SK-N-SH (cell line): ENCODE data around the gene SNRPN. TPM values are rescaled to one million over a fixed set of nuclear protein-coding genes. Genes with fewer than 3 reads are reported as not detected.

Experiments
- CTCF ChIA-PET: fragments of 300-600, 350-600 bp; formaldehyde crosslinking; extraction: SDS; loops from one replicate; lab custom pipeline; 2021; lab: Yijun Ruan, JAX
- POLR2A ChIA-PET: fragments of 350-600 bp; sonication (Branson Sonifier 250); formaldehyde crosslinking; extraction: SDS; loops from one replicate; lab custom pipeline; 2020; ENCODE audit warnings: antibody characterized with exemption, inconsistent platforms; lab: Yijun Ruan, JAX
- DNase-seq: peaks from one replicate; pipeline ENCODE4 v3.0.0; 2012
- H2AFZ ChIP-seq: fragments of 200-600 bp; sonication (generic); 2 replicates; pipeline ENCODE4 v1.8.1; 2016; ENCODE audit warnings: antibody characterized with exemption, mild to moderate bottlenecking, low read depth
- H3F3A ChIP-seq: fragments of 200-600 bp; sonication (generic); replicated peaks from 2 replicates; pipeline ENCODE3; 2016; ENCODE audit warnings: antibody characterized with exemption, mild to moderate bottlenecking; ENCODE audit not compliant: insufficient read depth
- H3K27ac ChIP-seq, 2 experiments: fragments of 200-500 bp in 1 of 2; fragments of 200-600 bp in 1 of 2; sonication (Bioruptor generic) in 1 of 2; sonication (generic), shearing (Covaris generic) in 1 of 2; 2 replicates each; pipeline versions ENCODE4 v1.5.1 to v1.6.1; 2014 to 2016; ENCODE audit warnings: low read depth in 2 of 2, inconsistent platforms in 1 of 2, low read length in 1 of 2, mild to moderate bottlenecking in 1 of 2, mixed read lengths in 1 of 2
- H3K27me3 ChIP-seq: fragments of 200-600 bp; sonication (generic), shearing (Covaris generic); 2 replicates; pipeline ENCODE4 v1.6.1; 2016; ENCODE audit warnings: mixed run types; ENCODE audit not compliant: insufficient read depth
- H3K36me3 ChIP-seq, 2 experiments: fragments of 200-500 bp in 1 of 2; fragments of 200-600 bp in 1 of 2; sonication (Bioruptor generic) in 1 of 2; sonication (generic) in 1 of 2; replicated peaks in 1 of 2; 2 replicates each; pipeline versions ENCODE3 to v1.5.1; 2014 to 2016; ENCODE audit warnings: low read length in 1 of 2, mild to moderate bottlenecking in 1 of 2; ENCODE audit not compliant: insufficient read depth in 2 of 2, control insufficient read depth in 1 of 2
- H3K4me1 ChIP-seq, 2 experiments: fragments of 200-500 bp in 1 of 2; fragments of 200-600 bp in 1 of 2; sonication (Bioruptor generic) in 1 of 2; sonication (generic), shearing (Covaris generic) in 1 of 2; 2 replicates each; pipeline versions ENCODE4 v1.5.1 to v1.6.1; 2014 to 2016; ENCODE audit warnings: low read depth in 1 of 2, low read length in 1 of 2, mixed run types in 1 of 2; ENCODE audit not compliant: insufficient read depth in 2 of 2, control insufficient read depth in 1 of 2
- H3K4me2 ChIP-seq: fragments of 200-600 bp; sonication (generic), shearing (Covaris generic); 2 replicates; pipeline ENCODE4 v1.6.1; 2017; ENCODE audit warnings: mixed run types
- H3K4me3 ChIP-seq, 2 experiments: fragments of 200-500 bp in 1 of 2; fragments of 200-600 bp in 1 of 2; sonication (Bioruptor generic) in 1 of 2; sonication (generic), shearing (Covaris generic) in 1 of 2; 2 replicates each; pipeline versions ENCODE4 v1.5.1 to v1.8.1; 2014 to 2016; ENCODE audit warnings: low read depth in 2 of 2, inconsistent platforms in 1 of 2, low read length in 1 of 2, mild to moderate bottlenecking in 1 of 2, mixed read lengths in 1 of 2, moderate library complexity in 1 of 2
- H3K79me2 ChIP-seq: fragments of 200-600 bp; sonication (generic); 2 replicates; pipeline ENCODE4 v1.8.1; 2017; ENCODE audit warnings: mild to moderate bottlenecking; ENCODE audit not compliant: insufficient read depth
- H3K9ac ChIP-seq: fragments of 200-600 bp; sonication (generic); 2 replicates; pipeline ENCODE4 v1.6.1; 2017; ENCODE audit warnings: mixed run types
- H3K9me2 ChIP-seq: fragments of 200-600 bp; sonication (generic); 2 replicates; pipeline ENCODE4 v1.6.1; 2017; ENCODE audit warnings: mixed run types
- H3K9me3 ChIP-seq: fragments of 200-600 bp; sonication (generic); 2 replicates; pipeline ENCODE4 v1.6.1; 2017; ENCODE audit warnings: mixed run types, mild to moderate bottlenecking, moderate library complexity
- H4K20me1 ChIP-seq: fragments of 200-600 bp; sonication (generic); 2 replicates; pipeline ENCODE4 v1.6.1; 2017; ENCODE audit warnings: mild to moderate bottlenecking, mixed run types; ENCODE audit not compliant: insufficient read depth
- EP300 ChIP-seq, 2 experiments: IDR thresholded peaks; 2 replicates each; pipeline versions ENCODE4 v1.4.0 to v1.6.1; 2012; ENCODE audit warnings: borderline replicate concordance in 1 of 2, low read depth in 1 of 2, low read length in 1 of 2
- EZH2phosphoT487 ChIP-seq: fragments of 200-600 bp; sonication (generic); IDR thresholded peaks from 2 replicates; pipeline ENCODE4 v1.6.1; 2017; ENCODE audit warnings: low read depth, mixed run types, mild to moderate bottlenecking, antibody characterized with exemption, moderate library complexity, borderline replicate concordance
- GABPA ChIP-seq: IDR thresholded peaks from 2 replicates; pipeline ENCODE4 v1.4.0; 2012; ENCODE audit warnings: low read depth, mild to moderate bottlenecking
- MAX ChIP-seq: IDR thresholded peaks from 2 replicates; pipeline ENCODE4 v1.4.0; 2012; ENCODE audit warnings: low read depth
- MEF2A ChIP-seq: IDR thresholded peaks from 2 replicates; pipeline ENCODE4 v1.4.0; 2012; ENCODE audit warnings: low read depth, borderline replicate concordance
- NFIC ChIP-seq: IDR thresholded peaks from 2 replicates; pipeline ENCODE4 v1.4.0; 2012; ENCODE audit warnings: borderline replicate concordance
- PBX3 ChIP-seq: IDR thresholded peaks from 2 replicates; pipeline ENCODE4; 2012
- RCOR1 ChIP-seq: fragments of 150-350 bp; IDR thresholded peaks from 2 replicates; pipeline ENCODE4 v1.6.1; 2017; ENCODE audit warnings: antibody characterized with exemption, low read length
- RFX5 ChIP-seq: IDR thresholded peaks from 2 replicates; pipeline ENCODE4 v1.6.1; 2012; ENCODE audit warnings: mild to moderate bottlenecking, improper control_type of control experiment, low read length
- RXRA ChIP-seq: IDR thresholded peaks from 2 replicates; pipeline ENCODE4 v1.4.0; 2012; ENCODE audit warnings: low read depth, mild to moderate bottlenecking, borderline replicate concordance
- SIN3A ChIP-seq: IDR thresholded peaks from 2 replicates; pipeline ENCODE4 v1.6.1; 2012; ENCODE audit warnings: low read depth, mild to moderate bottlenecking, low read length, moderate library complexity, borderline replicate concordance
- SMC3 ChIP-seq: IDR thresholded peaks from 2 replicates; pipeline ENCODE4 v1.6.1; 2012; ENCODE audit warnings: low read depth, low read length, improper control_type of control experiment
- TAF1 ChIP-seq: IDR thresholded peaks from 2 replicates; pipeline ENCODE4 v1.6.1; 2012; ENCODE audit warnings: low read depth, mild to moderate bottlenecking, low read length, moderate library complexity, borderline replicate concordance
- YY1 ChIP-seq: IDR thresholded peaks from 2 replicates; pipeline ENCODE4 v1.4.0; 2012; ENCODE audit warnings: low read depth, mild to moderate bottlenecking
- WGBS: methylation state at CpG from one replicate; pipeline ENCODE4 v1.1.6; 2017; ENCODE audit warnings: low lambda C conversion rate; 5-methylcytosine and 5-hydroxymethylcytosine counted together
- polyA plus RNA-seq, 3 experiments: library from polyadenylated mRNA; depleted of rRNA; stranded (reverse); fragments of >200 nt; gene quantifications; 2 replicates each; pipeline ENCODE4 v1.2.3, GENCODE V29; 2012
- TF ChIP-seq, protein P1 (sequence below): IDR thresholded peaks from 2 replicates; pipeline ENCODE4 v1.4.0; 2012; ENCODE audit warnings: low read depth, borderline replicate concordance
- TF ChIP-seq, protein P2 (sequence below): fragments of 150-350 bp; IDR thresholded peaks from 2 replicates; pipeline ENCODE4 v1.6.1; 2017; ENCODE audit warnings: antibody characterized with exemption, low read length, low read depth, borderline replicate concordance
- TF ChIP-seq, protein P3 (sequence below): IDR thresholded peaks from 2 replicates; pipeline ENCODE4 v1.6.1; 2012; ENCODE audit warnings: mild to moderate bottlenecking, low read depth, low read length, moderate library complexity

The SNRPN gene
- polyA plus RNA-seq, 1 of the 3 experiments (the other 2 are of a cell fraction) = 147 TPM

DNA sequence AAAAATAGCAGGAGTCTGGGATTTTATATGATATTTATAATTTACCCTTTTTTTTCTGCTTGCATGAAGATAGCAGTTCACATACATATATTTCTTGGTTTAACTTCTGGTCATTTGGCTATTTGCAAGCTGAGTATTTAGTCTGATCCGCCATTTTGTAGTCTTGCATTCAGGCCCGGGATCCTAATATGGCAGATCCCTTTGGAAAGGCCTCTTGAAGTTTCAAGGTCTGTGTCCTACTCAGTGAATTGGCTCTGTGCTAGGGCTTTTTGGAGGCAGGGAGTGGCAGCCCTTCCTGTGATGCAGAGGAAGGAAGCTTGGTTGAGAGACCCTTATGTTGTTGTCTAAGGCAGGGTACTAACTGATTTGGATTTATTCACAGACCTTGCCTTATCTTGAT, 2.9 kb downstream of the SNRPN start:
- no peaks in the 10 kb centered on the region for H3K9me2 ChIP-seq
- H3K4me1 ChIP-seq = peaks cover 0 to 3% of the 10 kb centered on the region in 2 experiments; a peak in 2 of 4 replicates
- H3K36me3 ChIP-seq = peaks cover 4 to 17% of the 10 kb centered on the region in 2 experiments
- TF ChIP-seq MEF2A (no peak), PBX3 (no peak), RFX5 (no peak)
- TF ChIP-seq, protein P1, sequence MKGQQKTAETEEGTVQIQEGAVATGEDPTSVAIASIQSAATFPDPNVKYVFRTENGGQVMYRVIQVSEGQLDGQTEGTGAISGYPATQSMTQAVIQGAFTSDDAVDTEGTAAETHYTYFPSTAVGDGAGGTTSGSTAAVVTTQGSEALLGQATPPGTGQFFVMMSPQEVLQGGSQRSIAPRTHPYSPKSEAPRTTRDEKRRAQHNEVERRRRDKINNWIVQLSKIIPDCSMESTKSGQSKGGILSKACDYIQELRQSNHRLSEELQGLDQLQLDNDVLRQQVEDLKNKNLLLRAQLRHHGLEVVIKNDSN = no peak
- no peaks in the 10 kb centered on the region for H3K9me3 ChIP-seq
- H4K20me1 ChIP-seq = peaks cover 12% of the 10 kb centered on the region; the same call in 1 of the 2 replicates
- peaks cover 12% of the 10 kb centered on the region for H3F3A ChIP-seq
- no peak overlapping the region for H2AFZ ChIP-seq
- WGBS = 88% methylated on average over 2 of the region's 2 CpGs
- no peak overlapping the region for H3K9ac ChIP-seq
- no peak overlapping the region for H3K27ac ChIP-seq
- H3K27me3 ChIP-seq = no peaks in the 10 kb centered on the region
- no peak overlapping the region for H3K4me3 ChIP-seq
- no peak for DNase-seq
- ChIA-PET CTCF (no interaction called here), POLR2A (no interaction called here)
- H3K79me2 ChIP-seq = peaks cover 75% of the 10 kb centered on the region
- peak overlapping the region; percentile 68; the same call in 1 of the 2 replicates for H3K4me2 ChIP-seq

DNA sequence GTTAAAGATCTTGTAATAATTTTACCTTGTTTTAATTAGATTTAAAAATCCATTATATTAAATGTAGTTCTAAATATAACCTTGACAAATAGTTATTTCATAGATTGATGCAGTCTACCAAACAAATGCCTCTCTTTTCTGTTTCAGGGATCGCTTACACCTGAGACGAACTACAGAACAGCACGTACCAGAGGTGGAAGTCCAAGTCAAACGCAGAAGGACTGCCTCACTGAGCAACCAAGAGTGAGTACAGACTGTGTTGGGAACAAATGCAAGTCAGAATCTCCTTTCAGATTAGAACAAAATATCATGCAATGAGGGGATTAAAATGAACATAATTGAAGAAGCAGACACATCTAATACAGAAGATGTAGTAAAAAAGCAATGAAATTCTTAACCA, 7.2 kb downstream of the SNRPN start:
- Histone ChIP-seq H3K9me2 (no peaks in the 10 kb centered on the region), H3K4me3 (no peak overlapping the region), H3K36me3 (peaks cover 19 to 42% of the 10 kb centered on the region in 2 experiments), H3K4me2 (no peak overlapping the region), H4K20me1 (peaks cover 12% of the 10 kb centered on the region; the same call in 1 of the 2 replicates), H2AFZ (no peak overlapping the region), H3K9me3 (no peaks in the 10 kb centered on the region), H3K9ac (no peak overlapping the region), H3K27ac (no peak overlapping the region), H3F3A (peaks cover 8% of the 10 kb centered on the region), H3K27me3 (no peaks in the 10 kb centered on the region), H3K79me2 (peaks cover 77% of the 10 kb centered on the region), H3K4me1 (peaks cover 0 to 3% of the 10 kb centered on the region in 2 experiments; a peak in 2 of 4 replicates)
- 73% methylated on average over 4 of the region's 4 CpGs for WGBS
- DNase-seq = no peak
- ChIA-PET POLR2A (no interaction called here), CTCF (no interaction called here)
- no peak for TF ChIP-seq EZH2phosphoT487
- no peak for TF ChIP-seq SMC3
- TF ChIP-seq MEF2A = no peak
- no peak for TF ChIP-seq RCOR1
- TF ChIP-seq, protein P2, sequence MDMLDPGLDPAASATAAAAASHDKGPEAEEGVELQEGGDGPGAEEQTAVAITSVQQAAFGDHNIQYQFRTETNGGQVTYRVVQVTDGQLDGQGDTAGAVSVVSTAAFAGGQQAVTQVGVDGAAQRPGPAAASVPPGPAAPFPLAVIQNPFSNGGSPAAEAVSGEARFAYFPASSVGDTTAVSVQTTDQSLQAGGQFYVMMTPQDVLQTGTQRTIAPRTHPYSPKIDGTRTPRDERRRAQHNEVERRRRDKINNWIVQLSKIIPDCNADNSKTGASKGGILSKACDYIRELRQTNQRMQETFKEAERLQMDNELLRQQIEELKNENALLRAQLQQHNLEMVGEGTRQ = no peak
- no peak for TF ChIP-seq MAX
- TF ChIP-seq TAF1 = no peak
- no peak for TF ChIP-seq NFIC
- TF ChIP-seq RXRA = no peak
- TF ChIP-seq YY1 = no peak
- TF ChIP-seq, protein P1 = no peak
- no peak for TF ChIP-seq EP300 (IDR thresholded peaks at IDR 0.05; ENCODE audit: borderline replicate concordance in 1 of 2, low read depth in 1 of 2, low read length in 1 of 2)
- TF ChIP-seq PBX3 = no peak
- no peak for TF ChIP-seq GABPA
- TF ChIP-seq, protein P3, sequence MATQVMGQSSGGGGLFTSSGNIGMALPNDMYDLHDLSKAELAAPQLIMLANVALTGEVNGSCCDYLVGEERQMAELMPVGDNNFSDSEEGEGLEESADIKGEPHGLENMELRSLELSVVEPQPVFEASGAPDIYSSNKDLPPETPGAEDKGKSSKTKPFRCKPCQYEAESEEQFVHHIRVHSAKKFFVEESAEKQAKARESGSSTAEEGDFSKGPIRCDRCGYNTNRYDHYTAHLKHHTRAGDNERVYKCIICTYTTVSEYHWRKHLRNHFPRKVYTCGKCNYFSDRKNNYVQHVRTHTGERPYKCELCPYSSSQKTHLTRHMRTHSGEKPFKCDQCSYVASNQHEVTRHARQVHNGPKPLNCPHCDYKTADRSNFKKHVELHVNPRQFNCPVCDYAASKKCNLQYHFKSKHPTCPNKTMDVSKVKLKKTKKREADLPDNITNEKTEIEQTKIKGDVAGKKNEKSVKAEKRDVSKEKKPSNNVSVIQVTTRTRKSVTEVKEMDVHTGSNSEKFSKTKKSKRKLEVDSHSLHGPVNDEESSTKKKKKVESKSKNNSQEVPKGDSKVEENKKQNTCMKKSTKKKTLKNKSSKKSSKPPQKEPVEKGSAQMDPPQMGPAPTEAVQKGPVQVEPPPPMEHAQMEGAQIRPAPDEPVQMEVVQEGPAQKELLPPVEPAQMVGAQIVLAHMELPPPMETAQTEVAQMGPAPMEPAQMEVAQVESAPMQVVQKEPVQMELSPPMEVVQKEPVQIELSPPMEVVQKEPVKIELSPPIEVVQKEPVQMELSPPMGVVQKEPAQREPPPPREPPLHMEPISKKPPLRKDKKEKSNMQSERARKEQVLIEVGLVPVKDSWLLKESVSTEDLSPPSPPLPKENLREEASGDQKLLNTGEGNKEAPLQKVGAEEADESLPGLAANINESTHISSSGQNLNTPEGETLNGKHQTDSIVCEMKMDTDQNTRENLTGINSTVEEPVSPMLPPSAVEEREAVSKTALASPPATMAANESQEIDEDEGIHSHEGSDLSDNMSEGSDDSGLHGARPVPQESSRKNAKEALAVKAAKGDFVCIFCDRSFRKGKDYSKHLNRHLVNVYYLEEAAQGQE = no peak
- no peak for TF ChIP-seq SIN3A
